Measurements from ENCODE around the gene NDUFV2. TPM values are rescaled to one million over a fixed set of nuclear protein-coding genes. Genes with fewer than 3 reads are reported as not detected.

The NDUFV2 gene
- total and polyA plus RNA-seq, 2 donors from 2014 or later = 131 to 391 TPM

DNA sequence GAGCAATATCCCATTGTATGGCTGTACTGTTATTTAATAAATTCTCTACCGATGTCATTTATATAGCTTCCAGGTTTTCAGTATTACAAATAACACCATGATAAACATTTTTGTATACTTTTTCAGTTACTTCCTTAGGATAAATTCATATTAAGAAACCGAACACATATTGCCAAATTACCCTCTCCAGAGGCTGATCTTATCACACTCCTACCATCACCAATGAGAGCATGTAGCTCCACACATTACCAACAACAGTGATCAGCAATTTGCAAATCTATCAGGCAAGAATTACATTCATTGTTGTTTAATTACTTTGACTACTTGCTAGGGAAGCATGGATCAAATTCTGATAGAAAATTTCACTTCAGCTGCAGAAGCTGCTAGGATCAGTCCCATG lies 5.8 kb upstream of the NDUFV2 start:
- H3K9me3 ChIP-seq (ENCODE audit: control insufficient read depth in 2 of 3, insufficient read depth in 1 of 3, low read length in 3 of 3) = no peaks in the 10 kb centered on the region
- H3K27ac ChIP-seq (ENCODE audit: low read depth in 2 of 2, low read length in 2 of 2) = no peak overlapping the region
- no peak overlapping the region for H3K4me3 ChIP-seq (ENCODE audit: low read length in 3 of 3)
- no peak for FAIRE-seq
- no peak overlapping the region for H3K9ac ChIP-seq (ENCODE audit: low read length in 3 of 3)
- peaks cover 0 to 5% (median 0%) of the 10 kb centered on the region in 3 donors for H3K4me1 ChIP-seq (ENCODE audit: control insufficient read depth in 2 of 3, insufficient read depth in 2 of 3, low read depth in 1 of 3, low read length in 3 of 3)
- intact Hi-C loops (cut with DNase I) = no loop called here
- no peak for TF ChIP-seq CTCF (IDR thresholded peaks at IDR 0.05; ENCODE audit: borderline replicate concordance, extremely low read depth, insufficient read depth)
- H3K27me3 ChIP-seq (ENCODE audit: control insufficient read depth, insufficient read depth, low read length) = no peaks in the 10 kb centered on the region
- H3K36me3 ChIP-seq (ENCODE audit: control insufficient read depth in 2 of 3, insufficient read depth in 3 of 3, low read length in 3 of 3) = no peaks in the 10 kb centered on the region
- no peak for DNase-seq

- FAIRE-seq = no peak
- no peaks in the 10 kb centered on the region for H3K9me3 ChIP-seq (ENCODE audit: control insufficient read depth in 2 of 3, insufficient read depth in 1 of 3, low read length in 3 of 3)
- no peak for TF ChIP-seq CTCF (IDR thresholded peaks at IDR 0.05; ENCODE audit: borderline replicate concordance, extremely low read depth, insufficient read depth)
- no peak overlapping the region for H3K27ac ChIP-seq (ENCODE audit: low read depth in 2 of 2, low read length in 2 of 2)
- peaks cover 0 to 5% (median 0%) of the 10 kb centered on the region in 3 donors for H3K4me1 ChIP-seq (ENCODE audit: control insufficient read depth in 2 of 3, insufficient read depth in 2 of 3, low read depth in 1 of 3, low read length in 3 of 3)
- no peak overlapping the region for H3K9ac ChIP-seq (ENCODE audit: low read length in 3 of 3)
- H3K36me3 ChIP-seq (ENCODE audit: control insufficient read depth in 2 of 3, insufficient read depth in 3 of 3, low read length in 3 of 3) = no peaks in the 10 kb centered on the region
- DNase-seq = no peak
- H3K27me3 ChIP-seq (ENCODE audit: control insufficient read depth, insufficient read depth, low read length) = no peaks in the 10 kb centered on the region
- intact Hi-C loops (cut with DNase I) = no loop called here
- H3K4me3 ChIP-seq (ENCODE audit: low read length in 3 of 3) = no peak overlapping the region
These were observed 5.2 kb upstream of the NDUFV2 start for GRCh38 chr18:9097349-9097748.

GRCh38 chr18:9100796-9101195 lies 1.7 kb upstream of the NDUFV2 start:
- Histone ChIP-seq H3K27me3 (ENCODE audit: control insufficient read depth, insufficient read depth, low read length) (no peaks in the 10 kb centered on the region), H3K9me3 (ENCODE audit: control insufficient read depth in 2 of 3, insufficient read depth in 1 of 3, low read length in 3 of 3) (no peaks in the 10 kb centered on the region), H3K36me3 (ENCODE audit: control insufficient read depth in 2 of 3, insufficient read depth in 3 of 3, low read length in 3 of 3) (no peaks in the 10 kb centered on the region), H3K9ac (ENCODE audit: low read length in 3 of 3) (no peak overlapping the region), H3K27ac (ENCODE audit: low read depth in 2 of 2, low read length in 2 of 2) (no peak overlapping the region), H3K4me3 (ENCODE audit: low read length in 3 of 3) (no peak overlapping the region), H3K4me1 (ENCODE audit: control insufficient read depth in 2 of 3, insufficient read depth in 2 of 3, low read depth in 1 of 3, low read length in 3 of 3) (peaks cover 0 to 13% (median 10%) of the 10 kb centered on the region in 3 donors)
- DNase-seq (no peak), FAIRE-seq (no peak)
- intact Hi-C loops (cut with DNase I) = no loop called here
- TF ChIP-seq CTCF (IDR thresholded peaks at IDR 0.05; ENCODE audit: borderline replicate concordance, extremely low read depth, insufficient read depth) = no peak

Data from kidney (tissue), 14 donors.